HEK293 (cell line): Measurements from ENCODE around the gene ADAMTSL3.
"Not testable (repeated sequence)": the region's sequence is repeated elsewhere in the genome, so short reads cannot be mapped to it uniquely, and the experiment has no call there.

Experiments
- CTCF ChIA-PET: fragments of 350-600 bp; formaldehyde crosslinking; extraction: SDS; loops from one replicate; lab custom pipeline; 2021; ENCODE audit warnings: antibody characterized with exemption; lab: Yijun Ruan, JAX
- POLR2A ChIA-PET: fragments of 300-600 bp; formaldehyde crosslinking; extraction: SDS; loops from one replicate; lab custom pipeline; 2020; ENCODE audit warnings: antibody characterized with exemption, inconsistent platforms; lab: Yijun Ruan, JAX
- H3K27ac ChIP-seq: fragments of 200-500 bp; sonication (Bioruptor generic); 2 replicates; pipeline ENCODE4 v1.5.1; 2014; ENCODE audit warnings: low read depth, low read length, control low read depth, inconsistent platforms; ENCODE audit errors: extremely low read depth
- H3K36me3 ChIP-seq, 2 experiments: fragments of 200-500 bp in 1 of 2; sonication (Bioruptor generic) in 1 of 2; 1 replicate in 1 of 2; 2 replicates in 1 of 2; pipeline ENCODE4 v1.5.1; 2014 to 2017; ENCODE audit warnings: inconsistent platforms in 2 of 2, low read length in 2 of 2; ENCODE audit not compliant: control insufficient read depth in 2 of 2, insufficient read depth in 1 of 2
- H3K4me1 ChIP-seq: fragments of 200-500 bp; sonication (Bioruptor generic); 2 replicates; pipeline ENCODE4 v1.5.1; 2014; ENCODE audit warnings: mild to moderate bottlenecking, low read length, inconsistent platforms; ENCODE audit not compliant: control insufficient read depth, insufficient read depth
- H3K4me3 ChIP-seq: 2 replicates; pipeline ENCODE4 v1.5.1; 2011; ENCODE audit warnings: low read depth, mild to moderate bottlenecking, control low read depth, low read length, moderate library complexity
- H3K9me3 ChIP-seq: fragments of 200-500 bp; sonication (Bioruptor generic); 2 replicates; pipeline ENCODE4 v1.5.1; 2014; ENCODE audit warnings: low read depth, low read length, inconsistent platforms; ENCODE audit not compliant: control insufficient read depth, insufficient read depth
- AEBP2 ChIP-seq: fragments of 450-650 bp; formaldehyde crosslinking; IDR thresholded peaks from 2 replicates; pipeline ENCODE4 v1.5.1; 2016; ENCODE audit warnings: missing biosample characterization, missing genetic modification characterization, borderline replicate concordance
- BCL6B ChIP-seq: fragments of 450-650 bp; formaldehyde crosslinking; IDR thresholded peaks from 2 replicates; pipeline ENCODE4 v1.5.1; 2017; ENCODE audit warnings: missing biosample characterization, missing genetic modification characterization
- HIC1 ChIP-seq: fragments of 450-650 bp; formaldehyde crosslinking; IDR thresholded peaks from 2 replicates; pipeline ENCODE4 v1.5.1; 2016; ENCODE audit warnings: missing biosample characterization, missing genetic modification characterization
- MZF1 ChIP-seq: fragments of 450-650 bp; formaldehyde crosslinking; IDR thresholded peaks from 2 replicates; pipeline ENCODE4 v1.5.1; 2017; ENCODE audit warnings: missing biosample characterization, missing genetic modification characterization, borderline replicate concordance
- OSR2 ChIP-seq: fragments of 450-650 bp; formaldehyde crosslinking; IDR thresholded peaks from 2 replicates; pipeline ENCODE4 v1.5.1; 2016; ENCODE audit warnings: missing biosample characterization, missing genetic modification characterization
- PATZ1 ChIP-seq: fragments of 450-650 bp; formaldehyde crosslinking; IDR thresholded peaks from 2 replicates; pipeline ENCODE4 v1.5.1; 2016; ENCODE audit warnings: missing biosample characterization, missing genetic modification characterization
- TCF7L2 ChIP-seq: IDR thresholded peaks from 2 replicates; pipeline ENCODE4 v1.6.1; 2011; ENCODE audit warnings: low read depth, mild to moderate bottlenecking, inconsistent platforms, low read length, moderate library complexity, borderline replicate concordance
- ZBTB44 ChIP-seq: fragments of 450-650 bp; IDR thresholded peaks from 2 replicates; pipeline ENCODE4 v1.5.1; 2018; ENCODE audit warnings: missing biosample characterization, mild to moderate bottlenecking, missing genetic modification characterization
- ZBTB8A ChIP-seq: fragments of 450-650 bp; formaldehyde crosslinking; IDR thresholded peaks from 2 replicates; pipeline ENCODE4 v1.5.1; 2016; ENCODE audit warnings: missing biosample characterization, missing genetic modification characterization
- ZNF174 ChIP-seq: fragments of 450-650 bp; formaldehyde crosslinking; IDR thresholded peaks from 2 replicates; pipeline ENCODE4 v1.5.0; 2017; ENCODE audit warnings: missing biosample characterization, mild to moderate bottlenecking, missing genetic modification characterization
- ZNF18 ChIP-seq: fragments of 450-650 bp; formaldehyde crosslinking; IDR thresholded peaks from 2 replicates; pipeline ENCODE4 v1.5.1; 2016; ENCODE audit warnings: missing biosample characterization, missing genetic modification characterization

Gene ADAMTSL3

GRCh38 chr15:83961311-83961710 is 307.4 kb downstream of the ADAMTSL3 start:
- ChIA-PET POLR2A (no interaction called here), CTCF (interaction anchor here (1.8 to 2.3 kb wide), 2 partner anchors 13 to 73 kb away, joined by 5 to 6 read pairs; no protein-coding TSS in a partner anchor)
- TF ChIP-seq ZNF174 (tag by site-specific recombination), result no peak
- no peak for TF ChIP-seq PATZ1 (tag by site-specific recombination)
- no peak for TF ChIP-seq ZBTB44 (tag by site-specific recombination)
- no peak for TF ChIP-seq TCF7L2
- TF ChIP-seq MZF1 (tag by site-specific recombination), result no peak
- TF ChIP-seq AEBP2, result no peak
- TF ChIP-seq ZBTB8A (tag by site-specific recombination), result no peak
- no peak for TF ChIP-seq OSR2 (tag by site-specific recombination)
- no peak for TF ChIP-seq BCL6B (tag by site-specific recombination)
- no peak for TF ChIP-seq HIC1 (tag by site-specific recombination)
- TF ChIP-seq ZNF18, result no peak
- no peak overlapping the region for H3K27ac ChIP-seq
- H3K9me3 ChIP-seq, result no peaks in the 10 kb centered on the region
- H3K4me3 ChIP-seq, result no peak overlapping the region
- no peaks in the 10 kb centered on the region for H3K4me1 ChIP-seq
- H3K36me3 ChIP-seq, result no peaks in the 10 kb centered on the region

GRCh38 chr15:83964967-83965366 is 311.0 kb downstream of the ADAMTSL3 start:
- POLR2A ChIA-PET, result interaction anchor here (0.7 kb wide), 1 partner anchor 307 kb away, joined by 5 read pairs; no protein-coding TSS in a partner anchor
- H3K4me3 ChIP-seq, H3K9me3 ChIP-seq, CTCF ChIA-PET, H3K36me3 ChIP-seq, H3K4me1 ChIP-seq, H3K27ac ChIP-seq: not testable (repeated sequence)
